ENCODE data around the gene HYLS1. TPM values are rescaled to one million over a fixed set of nuclear protein-coding genes. Genes with fewer than 3 reads are reported as not detected.

HYLS1 gene
- total RNA-seq, 6 experiments from 2014 or later: 5.7 to 13.5 (median 12.7) TPM

- TF ChIP-seq CTCF (IDR thresholded peaks at IDR 0.05): no peak
- Mint-ChIP-seq H3K27ac (no peak overlapping the region), H3K4me3 (no peak overlapping the region), H3K36me3 (ENCODE audit: low read depth) (no peaks in the 10 kb centered on the region), H3K9me3 (no peaks in the 10 kb centered on the region), H3K4me1 (ENCODE audit: low read depth) (no peaks in the 10 kb centered on the region), H3K27me3 (ENCODE audit: insufficient read depth) (peaks cover 29% of the 10 kb centered on the region)
- DNase-seq: no peak
Observed at GRCh38 chr11:125925804-125926203, 38.3 kb downstream of the HYLS1 start.

DNA sequence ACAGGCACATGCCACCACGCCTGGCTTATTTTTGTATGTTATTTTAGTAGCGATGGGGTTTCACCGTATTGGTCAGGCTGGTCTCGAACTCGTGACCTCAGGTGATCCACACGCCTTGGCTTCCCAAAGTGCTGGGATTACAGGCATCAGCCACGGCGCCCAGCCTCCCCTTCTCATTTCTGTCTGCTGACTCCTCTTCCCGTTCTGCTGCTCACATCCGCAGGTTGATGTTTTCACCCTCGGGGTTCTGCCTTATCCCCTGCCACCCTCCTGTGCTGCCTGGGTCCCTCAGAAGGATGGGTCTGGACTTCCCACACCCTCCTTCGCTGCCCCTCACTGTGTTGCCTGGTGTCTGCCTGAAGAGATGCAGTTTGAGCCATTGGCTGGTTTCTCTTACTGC lies 39.2 kb downstream of the HYLS1 start:
- Mint-ChIP-seq H3K27ac (no peak overlapping the region), H3K27me3 (ENCODE audit: insufficient read depth) (peaks cover 36% of the 10 kb centered on the region), H3K36me3 (ENCODE audit: low read depth) (no peaks in the 10 kb centered on the region), H3K4me3 (no peak overlapping the region), H3K4me1 (ENCODE audit: low read depth) (no peaks in the 10 kb centered on the region), H3K9me3 (no peaks in the 10 kb centered on the region)
- DNase-seq: no peak
- no peak for TF ChIP-seq CTCF (IDR thresholded peaks at IDR 0.05)

GRCh38 chr11:125929445-125930075 lies 42.1 kb downstream of the HYLS1 start:
- Mint-ChIP-seq H3K9me3 (no peaks in the 10 kb centered on the region), H3K4me3 (no peak overlapping the region), H3K27ac (no peak overlapping the region), H3K27me3 (ENCODE audit: insufficient read depth) (peaks cover 40% of the 10 kb centered on the region), H3K36me3 (ENCODE audit: low read depth) (no peaks in the 10 kb centered on the region), H3K4me1 (ENCODE audit: low read depth) (no peaks in the 10 kb centered on the region)
- DNase-seq: no peak
- no peak for TF ChIP-seq CTCF (IDR thresholded peaks at IDR 0.05)

- Mint-ChIP-seq H3K36me3 (ENCODE audit: low read depth) (no peaks in the 10 kb centered on the region), H3K4me3 (no peak overlapping the region), H3K9me3 (no peaks in the 10 kb centered on the region), H3K27me3 (ENCODE audit: insufficient read depth) (peaks cover 36% of the 10 kb centered on the region), H3K27ac (no peak overlapping the region), H3K4me1 (ENCODE audit: low read depth) (no peaks in the 10 kb centered on the region)
- no peak for DNase-seq
- no peak for TF ChIP-seq CTCF (IDR thresholded peaks at IDR 0.05)
Observed at GRCh38 chr11:125930076-125930450, 42.6 kb downstream of the HYLS1 start.

- no peak for TF ChIP-seq CTCF (IDR thresholded peaks at IDR 0.05)
- H3K27me3 Mint-ChIP-seq (ENCODE audit: insufficient read depth): peaks cover 29% of the 10 kb centered on the region
- H3K4me3 Mint-ChIP-seq: no peak overlapping the region
- H3K36me3 Mint-ChIP-seq (ENCODE audit: low read depth): no peaks in the 10 kb centered on the region
- no peak for DNase-seq
- H3K9me3 Mint-ChIP-seq: no peaks in the 10 kb centered on the region
- no peak overlapping the region for H3K27ac Mint-ChIP-seq
- H3K4me1 Mint-ChIP-seq (ENCODE audit: low read depth): no peaks in the 10 kb centered on the region
Observed at GRCh38 chr11:125931116-125931515, 43.6 kb downstream of the HYLS1 start.

DNA sequence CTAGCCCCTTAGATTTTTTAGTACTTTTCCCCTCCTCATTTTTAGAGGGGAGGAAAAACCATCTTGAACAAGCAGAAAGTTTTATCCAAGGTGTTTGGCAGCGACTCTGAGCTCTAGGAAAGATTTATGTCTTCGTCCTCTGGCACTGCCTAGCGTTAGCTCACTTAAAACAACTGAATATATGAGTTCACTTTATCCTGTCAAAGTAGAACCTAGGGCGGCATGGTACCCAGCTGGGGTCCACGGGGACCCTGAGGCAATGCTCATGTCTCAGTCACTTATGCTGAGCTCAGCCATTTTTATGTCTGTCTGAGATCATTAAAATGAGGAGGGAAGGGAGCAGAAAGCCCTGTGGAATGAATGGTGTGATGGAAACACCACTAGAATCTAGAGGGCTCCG lies 44.2 kb downstream of the HYLS1 start:
- H3K4me3 Mint-ChIP-seq: no peak overlapping the region
- no peak for TF ChIP-seq CTCF (IDR thresholded peaks at IDR 0.05)
- H3K27me3 Mint-ChIP-seq (ENCODE audit: insufficient read depth): peaks cover 26% of the 10 kb centered on the region
- no peak for DNase-seq
- no peak overlapping the region for H3K27ac Mint-ChIP-seq
- no peaks in the 10 kb centered on the region for H3K9me3 Mint-ChIP-seq
- no peaks in the 10 kb centered on the region for H3K36me3 Mint-ChIP-seq (ENCODE audit: low read depth)
- no peaks in the 10 kb centered on the region for H3K4me1 Mint-ChIP-seq (ENCODE audit: low read depth)

Data from HFFc6 (cell line).